Measurements from ENCODE around the gene RARS2.

The RARS2 gene

DNA sequence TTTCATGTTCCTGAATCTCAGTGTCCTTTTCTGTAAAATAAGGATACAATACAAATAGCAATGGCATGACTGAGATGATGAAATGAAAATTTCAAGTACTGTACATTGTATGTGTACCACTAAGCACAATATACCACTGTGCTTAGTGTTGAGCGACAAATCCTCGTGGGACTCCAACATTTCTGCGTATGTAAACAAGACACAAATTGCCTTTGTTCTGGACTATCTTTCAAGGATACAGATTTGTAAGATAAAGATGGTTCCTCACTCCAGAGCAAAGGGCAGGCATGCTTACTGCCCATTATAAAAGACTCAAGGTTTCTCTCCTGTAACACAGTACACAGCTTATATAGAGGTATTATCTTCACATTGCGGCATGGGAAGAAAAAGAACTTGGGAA is 6.0 kb downstream of the RARS2 start:
- POLR2A ChIA-PET (ENCODE audit: low non-redundant PET): no interaction called here
- DNase-seq (ENCODE audit: low spot score): no peak

DNA sequence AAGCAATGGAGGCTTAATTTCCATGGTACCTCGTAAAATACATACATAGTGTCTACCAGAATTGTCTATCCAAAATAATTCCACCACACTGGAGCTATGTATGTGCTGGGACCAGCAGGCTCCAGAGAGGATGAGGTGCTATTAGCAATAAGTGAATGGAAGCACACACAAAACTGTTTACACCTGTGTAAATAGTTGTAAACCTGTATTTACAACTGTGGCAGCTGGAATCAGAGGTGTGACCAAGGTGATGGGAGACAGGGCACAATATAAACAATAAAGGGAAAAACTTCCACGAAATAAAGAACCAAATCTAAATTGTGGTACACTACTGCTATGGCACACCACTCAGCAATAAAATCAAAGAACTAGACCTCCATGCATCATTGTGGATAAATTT is 14.4 kb downstream of the RARS2 start:
- H3K27ac ChIP-seq: no peak overlapping the region
- TF ChIP-seq, protein P1, sequence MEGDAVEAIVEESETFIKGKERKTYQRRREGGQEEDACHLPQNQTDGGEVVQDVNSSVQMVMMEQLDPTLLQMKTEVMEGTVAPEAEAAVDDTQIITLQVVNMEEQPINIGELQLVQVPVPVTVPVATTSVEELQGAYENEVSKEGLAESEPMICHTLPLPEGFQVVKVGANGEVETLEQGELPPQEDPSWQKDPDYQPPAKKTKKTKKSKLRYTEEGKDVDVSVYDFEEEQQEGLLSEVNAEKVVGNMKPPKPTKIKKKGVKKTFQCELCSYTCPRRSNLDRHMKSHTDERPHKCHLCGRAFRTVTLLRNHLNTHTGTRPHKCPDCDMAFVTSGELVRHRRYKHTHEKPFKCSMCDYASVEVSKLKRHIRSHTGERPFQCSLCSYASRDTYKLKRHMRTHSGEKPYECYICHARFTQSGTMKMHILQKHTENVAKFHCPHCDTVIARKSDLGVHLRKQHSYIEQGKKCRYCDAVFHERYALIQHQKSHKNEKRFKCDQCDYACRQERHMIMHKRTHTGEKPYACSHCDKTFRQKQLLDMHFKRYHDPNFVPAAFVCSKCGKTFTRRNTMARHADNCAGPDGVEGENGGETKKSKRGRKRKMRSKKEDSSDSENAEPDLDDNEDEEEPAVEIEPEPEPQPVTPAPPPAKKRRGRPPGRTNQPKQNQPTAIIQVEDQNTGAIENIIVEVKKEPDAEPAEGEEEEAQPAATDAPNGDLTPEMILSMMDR (conservative IDR thresholded peaks at IDR 0.05; ENCODE audit: low read depth): no peak
- POLR2A ChIA-PET (ENCODE audit: low non-redundant PET): no interaction called here
- CTCF ChIA-PET: no interaction called here
- DNase-seq (ENCODE audit: low spot score): no peak

More for the DNA sequence above, 6.0 kb downstream of the RARS2 start:
- TF ChIP-seq, protein P1 (conservative IDR thresholded peaks at IDR 0.05; ENCODE audit: low read depth): no peak
- CTCF ChIA-PET: no interaction called here
- H3K27ac ChIP-seq: no peak overlapping the region

DNA sequence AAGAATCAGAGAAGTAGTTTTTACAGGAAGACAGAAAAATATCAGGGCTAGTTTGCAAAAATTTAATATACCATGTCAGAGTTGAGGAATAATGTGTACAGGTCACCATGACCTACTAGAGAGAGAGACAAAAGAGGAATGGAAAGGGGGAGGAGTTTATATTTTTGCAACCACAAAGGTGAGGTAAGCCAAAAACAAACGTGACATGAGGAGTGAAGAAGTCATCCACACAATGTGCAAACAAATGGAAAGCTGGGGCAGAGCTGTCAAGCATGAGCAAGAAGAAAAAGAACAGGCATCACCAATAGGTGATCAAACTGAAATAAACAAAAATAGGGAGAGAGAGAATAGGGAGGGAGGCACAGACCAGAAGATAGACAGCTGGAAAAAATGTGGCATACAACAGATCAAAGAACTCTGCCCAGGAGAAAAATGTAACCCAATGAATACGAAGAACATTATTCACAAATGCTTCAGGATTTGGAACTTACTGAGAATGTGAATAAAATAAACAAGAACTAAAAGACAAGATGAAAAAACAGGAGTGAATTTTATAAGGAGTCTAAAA is 15.5 kb downstream of the RARS2 start:
- DNase-seq (ENCODE audit: low spot score): no peak
- POLR2A ChIA-PET (ENCODE audit: low non-redundant PET): no interaction called here
- no peak overlapping the region for H3K27ac ChIP-seq
- CTCF ChIA-PET: interaction anchor here (0.7 kb wide), 1 partner anchor 374 kb away, joined by 4 read pairs; no protein-coding TSS in a partner anchor
- TF ChIP-seq, protein P1 (conservative IDR thresholded peaks at IDR 0.05; ENCODE audit: low read depth): no peak

DNA sequence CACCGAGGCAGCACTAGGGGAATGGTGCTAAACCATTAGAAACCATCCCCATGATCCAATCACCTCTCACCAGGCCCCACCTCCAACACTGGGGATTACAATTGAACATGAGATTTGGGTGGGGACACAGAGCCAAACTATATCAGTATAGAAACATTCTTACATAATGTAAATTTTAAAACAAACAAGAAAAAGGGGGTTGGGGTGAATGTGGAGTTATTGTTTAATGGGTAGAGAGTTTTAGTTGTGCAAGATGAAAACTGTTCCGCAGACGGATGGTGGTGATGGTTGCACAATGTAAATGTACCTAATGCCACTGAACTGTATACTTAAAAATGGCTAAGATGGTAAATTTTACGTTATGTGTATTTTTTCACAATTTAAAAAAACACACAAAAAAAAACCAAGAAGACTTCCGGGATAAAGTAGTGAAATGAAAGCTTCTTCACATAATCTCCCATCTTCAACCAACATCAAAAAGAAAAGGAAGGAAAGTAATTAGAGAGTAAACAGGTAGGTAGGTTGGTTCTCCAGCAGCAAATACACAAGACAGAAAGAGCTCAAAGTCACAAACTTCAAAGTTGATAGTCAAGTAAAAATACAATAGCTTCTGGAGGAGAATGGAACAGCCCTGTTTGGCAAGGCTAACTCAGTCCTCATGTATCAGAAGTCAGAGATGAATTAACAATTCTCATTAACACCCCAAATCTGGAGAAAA is 16.3 kb downstream of the RARS2 start:
- CTCF ChIA-PET: no interaction called here
- TF ChIP-seq, protein P1 (conservative IDR thresholded peaks at IDR 0.05; ENCODE audit: low read depth): no peak
- DNase-seq (ENCODE audit: low spot score): no peak
- H3K27ac ChIP-seq: no peak overlapping the region
- POLR2A ChIA-PET (ENCODE audit: low non-redundant PET): no interaction called here

DNA sequence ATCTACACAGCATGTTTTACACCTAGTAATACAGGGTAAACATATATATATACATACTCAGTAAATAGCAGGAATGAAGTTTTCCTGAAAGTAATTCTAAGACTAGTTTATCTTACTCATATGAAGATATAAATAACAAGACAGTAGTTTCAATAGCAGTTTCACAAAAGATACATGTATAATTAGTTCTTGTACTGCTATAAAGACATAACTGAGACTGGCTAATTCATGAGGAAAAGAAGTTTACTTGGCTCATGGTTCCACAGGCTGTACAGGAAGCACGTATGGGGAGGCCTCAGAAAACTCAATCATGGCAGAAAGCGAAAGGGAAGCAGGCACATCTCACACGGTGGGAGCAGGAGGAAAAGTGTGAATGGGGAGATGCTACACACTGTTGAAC is 16.9 kb downstream of the RARS2 start:
- CTCF ChIA-PET: no interaction called here

DNA sequence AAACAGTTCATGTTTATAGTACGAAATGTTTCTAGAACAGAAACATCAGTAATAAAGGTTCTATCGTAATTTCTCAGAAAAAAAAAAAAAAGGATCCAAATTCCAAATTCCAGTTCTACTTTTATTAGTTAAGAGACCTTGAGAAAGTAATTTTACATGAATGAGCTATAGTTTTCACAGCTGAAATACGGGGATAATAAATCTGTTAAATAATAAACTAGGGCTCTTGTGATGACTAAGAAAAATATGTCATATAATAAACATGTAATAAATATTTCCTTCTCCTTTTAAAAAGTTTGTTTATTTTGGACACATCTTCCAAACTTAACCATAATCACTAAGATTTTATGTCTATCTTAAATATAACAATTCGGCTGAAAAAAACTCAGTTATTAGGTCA is 17.8 kb downstream of the RARS2 start:
- no peak for DNase-seq (ENCODE audit: low spot score)
- TF ChIP-seq, protein P1 (conservative IDR thresholded peaks at IDR 0.05; ENCODE audit: low read depth): no peak
- H3K27ac ChIP-seq: no peak overlapping the region
- ChIA-PET POLR2A (ENCODE audit: low non-redundant PET) (no interaction called here), CTCF (interaction anchor here (0.6 kb wide), 1 partner anchor 184 kb away, joined by 3 read pairs; no protein-coding TSS in a partner anchor)

More for the DNA sequence above, 16.9 kb downstream of the RARS2 start:
- H3K27ac ChIP-seq: no peak overlapping the region
- POLR2A ChIA-PET (ENCODE audit: low non-redundant PET): no interaction called here
- TF ChIP-seq, protein P1 (conservative IDR thresholded peaks at IDR 0.05; ENCODE audit: low read depth): no peak
- DNase-seq (ENCODE audit: low spot score): no peak

All from RWPE1 (cell line).